ENCODE data around the gene ST6GAL1. TPM values are rescaled to one million over a fixed set of nuclear protein-coding genes. Genes with fewer than 3 reads are reported as not detected.
A peak's percentile ranks its signal among the peaks of the same experiment; 100 is the strongest.
"Not testable (repeated sequence)": the region's sequence is repeated elsewhere in the genome, so short reads cannot be mapped to it uniquely, and the experiment has no call there.

Gene ST6GAL1
- total RNA-seq, 1 donor from 2014 or later = 62.6 TPM

GRCh38 chr3:187051724-187052366 is 121.5 kb downstream of the ST6GAL1 start:
- intact Hi-C loops (cut with DNase I) = no loop called here
- DNase-seq (ENCODE audit: low spot score) (no peak), ATAC-seq (peak; percentile 65)

- intact Hi-C loops (cut with DNase I); DNase-seq (ENCODE audit: low spot score); ATAC-seq: not testable (repeated sequence)
These were observed 122.1 kb downstream of the ST6GAL1 start for GRCh38 chr3:187052427-187052826.

GRCh38 chr3:187054433-187054832 is 124.1 kb downstream of the ST6GAL1 start:
- DNase-seq (ENCODE audit: low spot score); intact Hi-C loops (cut with DNase I); ATAC-seq: not testable (repeated sequence)

- intact Hi-C loops (cut with DNase I); ATAC-seq; DNase-seq (ENCODE audit: low spot score): not testable (repeated sequence)
These were observed 127.5 kb downstream of the ST6GAL1 start for GRCh38 chr3:187057803-187058202.

GRCh38 chr3:187061748-187062147 is 131.4 kb downstream of the ST6GAL1 start:
- DNase-seq (ENCODE audit: low spot score) (no peak), ATAC-seq (no peak)
- intact Hi-C loops (cut with DNase I) = no loop called here

GRCh38 chr3:187062526-187063177 is 132.3 kb downstream of the ST6GAL1 start:
- ATAC-seq = no peak
- DNase-seq (ENCODE audit: low spot score) = no peak
- intact Hi-C loops (cut with DNase I) = no loop called here

- intact Hi-C loops (cut with DNase I) = no loop called here
- no peak for ATAC-seq
- no peak for DNase-seq (ENCODE audit: low spot score)
These were observed 133.2 kb downstream of the ST6GAL1 start for GRCh38 chr3:187063286-187064121.

GRCh38 chr3:187064210-187065115 is 134.1 kb downstream of the ST6GAL1 start:
- intact Hi-C loops (cut with DNase I) = no loop called here
- DNase-seq (ENCODE audit: low spot score) (no peak), ATAC-seq (peak; percentile 58)

GRCh38 chr3:187066228-187066995 is 136.1 kb downstream of the ST6GAL1 start:
- intact Hi-C loops (cut with DNase I) = no loop called here
- peak; percentile 25 for ATAC-seq
- no peak for DNase-seq (ENCODE audit: low spot score)

GRCh38 chr3:187068787-187069186 is 138.5 kb downstream of the ST6GAL1 start:
- intact Hi-C loops (cut with DNase I) = no loop called here
- DNase-seq (ENCODE audit: low spot score) = no peak
- ATAC-seq = no peak

GRCh38 chr3:187069857-187070516 is 139.7 kb downstream of the ST6GAL1 start:
- DNase-seq (ENCODE audit: low spot score) (no peak), ATAC-seq (no peak)
- intact Hi-C loops (cut with DNase I) = no loop called here

GRCh38 chr3:187072102-187072501 is 141.8 kb downstream of the ST6GAL1 start:
- ATAC-seq (no peak), DNase-seq (ENCODE audit: low spot score) (no peak)
- intact Hi-C loops (cut with DNase I) = no loop called here

- DNase-seq (ENCODE audit: low spot score) (no peak), ATAC-seq (no peak)
- intact Hi-C loops (cut with DNase I) = no loop called here
These were observed 142.2 kb downstream of the ST6GAL1 start for GRCh38 chr3:187072511-187072910.

- ATAC-seq (no peak), DNase-seq (ENCODE audit: low spot score) (no peak)
- intact Hi-C loops (cut with DNase I) = no loop called here
These were observed 143.3 kb downstream of the ST6GAL1 start for GRCh38 chr3:187073581-187074098.

- intact Hi-C loops (cut with DNase I) = no loop called here
- no peak for ATAC-seq
These were observed 144.5 kb downstream of the ST6GAL1 start for GRCh38 chr3:187074846-187075245.

GRCh38 chr3:187076297-187076696 is 146.0 kb downstream of the ST6GAL1 start:
- DNase-seq (ENCODE audit: low spot score) (no peak), ATAC-seq (no peak)
- intact Hi-C loops (cut with DNase I) = no loop called here

More at GRCh38 chr3:187074846-187075245, 144.5 kb downstream of the ST6GAL1 start:
- no peak for DNase-seq (ENCODE audit: low spot score)

- intact Hi-C loops (cut with DNase I) = no loop called here
- no peak for DNase-seq (ENCODE audit: low spot score)
- no peak for ATAC-seq
These were observed 146.8 kb downstream of the ST6GAL1 start for GRCh38 chr3:187077085-187077484.
